Measurements from ENCODE around the gene RPN2. TPM values are rescaled to one million over a fixed set of nuclear protein-coding genes. Genes with fewer than 3 reads are reported as not detected.
"Not testable (repeated sequence)": the region's sequence is repeated elsewhere in the genome, so short reads cannot be mapped to it uniquely, and the experiment has no call there.

Gene RPN2
- total RNA-seq, result 206 TPM

DNA sequence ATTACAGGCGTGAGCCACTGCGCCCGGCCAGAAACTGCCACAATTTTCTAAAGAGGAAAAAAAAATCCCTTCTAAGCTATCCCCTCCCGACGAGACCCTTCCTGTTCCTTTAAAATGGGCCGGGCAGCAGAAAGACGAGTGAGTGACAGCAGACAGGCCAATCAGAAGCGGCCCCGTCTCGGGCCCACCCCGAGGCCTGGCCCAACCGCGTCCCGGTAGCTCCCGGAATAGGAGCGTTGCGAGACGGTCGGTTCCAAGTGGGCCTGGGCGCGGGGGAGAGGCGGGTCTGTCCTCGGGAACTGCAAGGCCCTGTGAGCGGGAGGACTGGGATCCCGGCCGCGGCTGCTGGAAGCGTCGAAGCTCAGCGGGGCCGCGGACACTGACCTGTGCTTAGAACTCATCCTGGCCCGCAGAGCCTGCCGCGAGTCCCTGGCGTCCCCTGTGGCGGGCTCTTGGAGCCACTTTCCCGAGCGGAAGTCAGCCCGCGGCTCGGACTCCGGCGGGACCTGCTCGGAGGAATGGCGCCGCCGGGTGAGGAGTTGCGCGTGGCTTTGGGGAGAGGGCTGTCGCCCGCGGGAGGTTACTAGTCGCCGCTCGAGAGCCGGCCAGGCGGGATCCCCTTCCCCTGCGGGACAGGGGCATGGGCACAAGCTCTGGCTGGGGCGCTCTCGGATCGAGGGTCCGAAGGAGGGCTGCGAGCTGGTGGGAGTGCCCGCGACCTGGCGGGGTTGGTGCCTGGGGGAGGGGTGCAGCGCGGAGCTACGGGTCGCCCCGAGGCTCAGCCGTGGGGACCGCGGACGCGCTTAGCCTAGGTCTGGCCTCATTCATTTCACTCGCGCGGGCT, at the start of gene RPN2, which contains the start of gene MROH8:
TSS of gene RPN2 (plus strand) at position 492 of the 844 bp plus-strand sequence. CDS start at position 519, 27 bp downstream.
TSS of gene MROH8 (minus strand) at position 710 of the 844 bp plus-strand sequence.
- peak; percentile 98 for DNase-seq (ENCODE audit: low spot score)

GRCh38 chr20:37131486-37131885, 47.6 kb upstream of the RPN2 start:
- no peak for DNase-seq (ENCODE audit: low spot score)

DNA sequence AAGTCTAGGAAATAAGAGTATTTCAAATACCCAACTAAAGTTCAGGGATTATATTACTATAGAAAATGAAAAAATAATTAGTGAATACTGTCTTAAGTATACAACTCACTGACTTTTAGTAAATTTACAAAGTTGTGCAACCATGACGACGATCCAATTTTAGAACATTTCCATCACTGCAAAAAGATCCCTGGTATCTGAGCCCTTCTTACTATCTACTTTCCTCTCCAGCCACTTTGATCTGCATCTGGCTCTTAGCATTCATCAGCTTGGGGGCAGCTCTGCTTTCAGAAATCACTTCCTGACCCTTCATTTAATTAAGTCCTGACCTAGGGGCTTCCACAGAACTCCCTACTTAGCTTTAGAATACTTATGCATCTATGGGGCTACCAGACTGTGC, 45.2 kb upstream of the RPN2 start:
- no peak for DNase-seq (ENCODE audit: low spot score)

- DNase-seq (ENCODE audit: low spot score), result no peak
Measured at GRCh38 chr20:37137547-37137946, 41.6 kb upstream of the RPN2 start.

DNA sequence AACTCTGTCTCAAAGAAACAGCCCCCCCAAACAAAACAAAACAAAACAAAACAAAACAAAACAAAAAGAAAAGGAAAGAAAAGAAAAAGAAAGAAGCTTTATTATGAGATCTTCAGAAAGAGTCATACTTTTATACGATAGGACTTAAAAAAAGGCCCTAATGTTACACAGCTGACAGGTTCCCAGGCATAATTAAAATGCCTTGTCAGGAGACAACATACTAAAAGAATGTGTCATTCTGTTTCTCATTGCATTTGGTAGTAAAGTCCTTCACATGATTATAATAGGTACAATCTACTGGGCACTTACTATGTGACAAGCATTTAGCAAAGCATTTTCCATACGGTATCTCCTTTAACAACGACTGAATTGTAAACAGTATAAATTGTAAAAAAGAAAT, 36.4 kb upstream of the RPN2 start:
- no peak for DNase-seq (ENCODE audit: low spot score)

DNA sequence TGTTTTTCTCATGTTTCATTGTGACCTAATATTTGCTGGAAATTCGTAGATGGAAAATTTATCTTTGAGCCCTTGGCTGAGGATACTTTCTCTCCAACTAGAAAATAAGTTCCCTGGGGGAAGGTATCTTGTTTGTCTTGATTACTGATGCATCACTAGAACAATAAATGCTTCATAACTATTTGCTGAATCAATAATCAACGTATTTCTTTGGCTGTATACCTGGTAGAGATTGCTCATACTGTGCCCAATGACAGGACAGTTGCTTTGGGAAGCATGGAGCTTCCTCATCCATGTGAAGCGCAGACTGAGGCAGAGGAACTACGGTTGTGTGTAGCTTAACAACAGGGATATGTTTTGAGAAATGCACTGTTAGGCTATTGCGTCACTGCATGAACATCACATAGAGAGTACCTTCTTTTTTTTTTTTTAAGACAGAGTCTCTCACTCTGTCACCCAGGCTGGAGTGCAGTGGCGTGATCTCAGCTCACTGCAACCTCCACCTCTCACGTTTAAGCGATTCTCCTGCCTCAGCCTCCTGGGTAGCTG, 34.2 kb upstream of the RPN2 start:
- no peak for DNase-seq (ENCODE audit: low spot score)

GRCh38 chr20:37147250-37147649, 31.9 kb upstream of the RPN2 start:
- DNase-seq (ENCODE audit: low spot score), result no peak

GRCh38 chr20:37150864-37151263, 28.3 kb upstream of the RPN2 start:
- DNase-seq (ENCODE audit: low spot score), result not testable (repeated sequence)

GRCh38 chr20:37151529-37151928, 27.6 kb upstream of the RPN2 start:
- DNase-seq (ENCODE audit: low spot score), result no peak

DNA sequence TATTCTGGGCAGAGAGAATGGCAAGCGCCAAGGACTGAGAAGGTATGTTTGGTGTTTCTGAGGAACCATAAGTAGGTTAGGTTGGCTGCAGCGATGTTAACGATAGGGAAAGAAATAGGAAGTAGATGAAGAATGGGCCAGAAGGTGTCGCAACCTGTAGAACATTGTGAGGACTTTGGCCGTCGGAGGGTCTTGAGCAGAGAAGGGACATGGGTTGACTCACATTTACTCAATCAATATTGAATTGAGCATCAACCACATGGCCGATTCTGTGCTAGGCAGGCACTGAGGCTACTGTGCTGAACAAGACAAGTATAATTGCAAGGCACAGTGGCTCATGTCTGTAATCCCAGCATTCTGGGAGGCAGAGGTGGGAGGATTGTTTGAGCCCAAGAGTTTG, 26.8 kb upstream of the RPN2 start:
- DNase-seq (ENCODE audit: low spot score), result no peak

GRCh38 chr20:37154684-37155298, 24.3 kb upstream of the RPN2 start:
- no peak for DNase-seq (ENCODE audit: low spot score)

DNA sequence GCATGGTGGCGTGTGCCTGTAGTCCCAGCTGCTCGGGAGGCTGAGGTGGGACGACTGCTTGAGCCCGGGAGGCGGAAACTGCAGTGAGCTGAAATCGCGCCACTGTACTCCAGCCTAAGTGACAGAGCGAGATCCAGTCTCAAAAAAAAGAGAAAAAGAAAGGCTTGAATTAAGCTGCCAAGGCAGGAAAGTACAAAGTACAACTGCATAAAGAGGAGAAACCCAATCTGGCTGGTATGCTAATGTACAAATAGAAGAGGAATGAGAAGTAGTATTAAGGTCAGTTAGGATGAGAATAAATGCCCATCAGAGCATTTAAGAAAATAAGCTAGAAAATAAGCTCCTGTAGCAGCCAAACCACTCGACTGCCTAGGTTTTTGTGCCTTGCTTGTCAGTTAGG, 23.1 kb upstream of the RPN2 start:
- no peak for DNase-seq (ENCODE audit: low spot score)

- DNase-seq (ENCODE audit: low spot score), result no peak
Measured at GRCh38 chr20:37158248-37158647, 20.9 kb upstream of the RPN2 start.

DNA sequence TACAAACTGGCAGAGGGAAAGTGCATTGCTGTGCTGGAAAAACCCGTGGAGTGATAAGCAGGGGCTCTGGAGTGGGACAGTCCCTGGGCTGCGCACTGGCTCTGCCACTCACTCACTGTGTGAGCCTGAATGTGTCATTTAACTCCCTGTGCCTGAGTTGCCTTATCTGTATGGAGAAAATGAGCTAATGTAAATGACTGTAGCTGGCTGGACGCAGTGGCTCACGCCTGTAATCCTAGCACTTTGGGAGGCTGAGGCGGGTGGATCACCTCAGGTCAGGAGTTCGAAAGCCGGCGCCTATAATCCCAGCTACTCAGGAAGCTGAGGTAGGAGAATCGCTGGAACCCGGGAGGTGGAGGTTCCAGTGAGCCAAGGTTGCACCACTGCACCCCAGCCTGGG, 18.4 kb upstream of the RPN2 start:
- no peak for DNase-seq (ENCODE audit: low spot score)

DNA sequence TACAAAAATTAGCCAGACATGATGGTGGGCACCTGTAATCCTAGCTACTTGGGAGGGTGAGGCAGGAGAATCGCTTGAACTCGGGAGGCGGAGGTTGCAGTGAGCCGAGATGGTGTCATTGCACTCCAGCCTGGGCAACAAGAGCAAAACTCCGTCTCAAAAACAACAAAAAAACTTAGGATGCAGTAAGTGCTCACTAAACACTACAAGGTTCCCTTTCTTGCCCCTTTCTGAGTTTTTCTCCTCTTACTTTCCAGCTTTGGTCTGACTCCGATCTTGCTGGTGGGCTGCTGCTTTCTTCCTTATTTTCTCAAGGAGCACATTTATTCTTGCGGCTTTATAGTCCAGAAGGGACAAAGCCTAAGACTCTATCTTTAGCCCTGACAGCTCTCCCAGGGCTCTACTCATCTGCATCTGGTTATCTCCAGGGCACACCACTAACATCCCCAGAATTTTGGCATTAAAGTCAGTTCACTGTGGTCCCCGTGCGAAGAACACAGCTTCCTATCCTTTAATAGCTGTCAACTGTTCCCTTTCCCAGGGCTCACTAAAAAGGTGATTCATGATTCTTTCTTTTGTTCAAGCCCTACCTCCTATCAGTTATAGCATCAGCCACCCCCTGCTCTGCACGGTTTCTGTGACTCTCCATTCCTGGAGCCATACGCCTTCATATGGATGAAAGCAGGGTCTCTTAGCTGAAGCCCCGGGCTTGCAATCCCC, 17.1 kb upstream of the RPN2 start:
- no peak for DNase-seq (ENCODE audit: low spot score)

- no peak for DNase-seq (ENCODE audit: low spot score)
Measured at GRCh38 chr20:37162646-37163045, 16.5 kb upstream of the RPN2 start.

- DNase-seq (ENCODE audit: low spot score), result no peak
Measured at GRCh38 chr20:37163832-37164554, 15.1 kb upstream of the RPN2 start.

GRCh38 chr20:37165031-37165430, 14.1 kb upstream of the RPN2 start:
- no peak for DNase-seq (ENCODE audit: low spot score)

DNA sequence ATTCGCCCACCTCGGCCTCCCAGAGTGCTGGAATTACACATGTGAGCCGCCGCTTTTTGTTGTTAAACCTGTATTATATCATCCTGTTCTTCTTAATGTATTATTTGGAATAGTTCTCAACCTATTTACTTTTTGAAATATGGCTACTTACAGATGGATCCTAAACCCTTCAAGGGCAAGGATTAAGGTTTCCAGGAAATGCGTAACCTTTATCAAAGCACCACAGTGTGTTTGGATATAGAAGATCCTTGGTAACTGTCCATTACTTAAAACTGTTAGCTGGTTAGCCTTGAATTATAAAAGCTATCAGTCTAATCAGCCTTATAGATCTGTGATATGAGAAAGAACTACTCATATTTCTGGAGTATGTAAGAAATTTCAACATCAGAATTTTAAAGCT, 12.3 kb upstream of the RPN2 start:
- no peak for DNase-seq (ENCODE audit: low spot score)

DNA sequence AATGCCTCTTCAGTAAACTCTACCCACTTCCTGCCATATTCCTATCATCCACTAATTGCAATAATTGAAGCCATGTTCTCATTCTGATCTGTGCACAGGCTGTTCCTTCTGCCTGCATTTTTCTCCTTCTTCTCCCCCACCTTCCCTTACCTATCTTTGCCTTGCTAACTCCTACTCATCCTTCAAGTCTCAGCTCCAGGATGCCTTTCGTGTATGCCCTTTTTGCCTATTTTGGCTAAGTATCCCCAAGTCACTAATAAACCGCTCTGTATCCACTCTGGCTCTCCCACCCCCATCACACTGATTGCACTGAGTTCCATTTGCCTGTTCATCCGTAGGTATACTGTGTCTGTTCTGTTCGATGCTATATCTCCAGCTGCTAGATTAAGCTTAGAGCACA, 6.3 kb upstream of the RPN2 start:
- DNase-seq (ENCODE audit: low spot score), result no peak

DNA sequence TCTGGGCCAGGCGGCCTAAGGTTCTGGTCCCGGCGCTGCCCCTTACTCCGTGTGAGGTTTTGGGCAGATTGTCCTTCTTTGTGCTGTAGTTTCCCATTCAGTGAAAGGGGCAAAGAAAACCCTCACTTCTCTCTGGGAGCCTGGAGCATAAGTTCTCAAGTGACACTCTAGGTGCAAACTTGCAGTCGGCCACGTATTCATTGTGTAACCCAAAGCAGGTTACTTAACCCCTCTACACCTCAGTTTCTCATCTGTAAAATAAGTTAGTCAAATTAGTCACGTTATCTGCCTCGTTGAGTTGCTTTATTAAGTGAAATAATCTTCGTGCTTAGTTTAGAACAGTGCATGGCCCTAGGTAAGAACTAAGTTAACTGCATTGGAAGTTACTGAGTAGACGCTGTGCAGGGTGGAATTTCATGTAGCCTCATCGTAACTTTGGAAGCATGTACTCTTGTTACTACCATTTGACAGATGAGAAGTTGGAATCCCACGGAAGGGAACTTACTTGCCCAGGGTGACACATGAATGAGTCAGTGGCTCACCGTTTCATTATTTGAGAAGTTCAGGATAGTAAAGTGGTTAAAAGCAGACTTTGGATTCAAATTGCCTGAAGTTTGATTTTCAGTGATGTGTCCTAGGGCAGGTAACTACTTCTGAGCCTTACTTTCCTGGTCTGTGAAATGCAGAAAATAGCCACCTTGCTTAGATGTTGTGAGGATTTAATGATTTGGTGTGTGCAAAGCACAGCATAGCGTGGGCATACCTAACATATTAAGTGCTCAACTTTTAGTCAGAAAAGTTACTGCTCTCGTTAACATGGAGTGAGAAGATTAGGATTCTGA, 774 bp downstream of the RPN2 start:
- no peak for DNase-seq (ENCODE audit: low spot score)
